ENCODE measurements around the gene ACTR5.

ACTR5 gene

GRCh38 chr20:38748097-38748860 lies at the start of gene ACTR5:
Gene ACTR5, plus strand, starts transcription at chr20:38748460. Its CDS starts 19 bp downstream, at chr20:38748479.
- peak; percentile 76 for DNase-seq

GRCh38 chr20:38698541-38698940 lies 49.7 kb upstream of the ACTR5 start:
- DNase-seq = no peak

GRCh38 chr20:38700141-38700540 lies 48.1 kb upstream of the ACTR5 start:
- DNase-seq = no peak

GRCh38 chr20:38700926-38701325 lies 47.3 kb upstream of the ACTR5 start:
- DNase-seq = no peak

GRCh38 chr20:38703526-38703925 lies 44.7 kb upstream of the ACTR5 start:
- DNase-seq = no peak

GRCh38 chr20:38704136-38704535 lies 44.1 kb upstream of the ACTR5 start:
- no peak for DNase-seq

GRCh38 chr20:38706509-38706908 lies 41.8 kb upstream of the ACTR5 start:
- no peak for DNase-seq

GRCh38 chr20:38714308-38714707 lies 34.0 kb upstream of the ACTR5 start:
- DNase-seq = no peak

- DNase-seq = no peak
Observed at GRCh38 chr20:38715646-38716045, 32.6 kb upstream of the ACTR5 start.

GRCh38 chr20:38722683-38723016 lies 25.6 kb upstream of the ACTR5 start:
- DNase-seq = no peak

- DNase-seq = peak; percentile 21
Observed at GRCh38 chr20:38723017-38723847, 25.0 kb upstream of the ACTR5 start.

GRCh38 chr20:38723848-38724625 lies 24.2 kb upstream of the ACTR5 start, which contains the start of gene SLC32A1:
Gene SLC32A1, plus strand, starts transcription at chr20:38724486. Its CDS starts 239 bp downstream, at chr20:38724725.
- no peak for DNase-seq

- DNase-seq = no peak
Observed at GRCh38 chr20:38724626-38725147, 23.6 kb upstream of the ACTR5 start.

- DNase-seq = no peak
Observed at GRCh38 chr20:38725148-38725901, 22.9 kb upstream of the ACTR5 start.

- no peak for DNase-seq
Observed at GRCh38 chr20:38725931-38726803, 22.1 kb upstream of the ACTR5 start.

- DNase-seq = no peak
Observed at GRCh38 chr20:38726804-38727606, 21.3 kb upstream of the ACTR5 start.

GRCh38 chr20:38727607-38728190 lies 20.6 kb upstream of the ACTR5 start:
- DNase-seq = no peak

- DNase-seq = no peak
Observed at GRCh38 chr20:38728191-38728781, 20.0 kb upstream of the ACTR5 start.

GRCh38 chr20:38728911-38729642 lies 19.2 kb upstream of the ACTR5 start:
- DNase-seq = no peak

Data from GF-D8 (cell line).